ENCODE data around the gene CPT1C. TPM values are rescaled to one million over a fixed set of nuclear protein-coding genes. Genes with fewer than 3 reads are reported as not detected.

CPT1C gene
- total and polyA plus RNA-seq, 11 donors = 1.00 to 6.0 (median 2.2) TPM

DNA sequence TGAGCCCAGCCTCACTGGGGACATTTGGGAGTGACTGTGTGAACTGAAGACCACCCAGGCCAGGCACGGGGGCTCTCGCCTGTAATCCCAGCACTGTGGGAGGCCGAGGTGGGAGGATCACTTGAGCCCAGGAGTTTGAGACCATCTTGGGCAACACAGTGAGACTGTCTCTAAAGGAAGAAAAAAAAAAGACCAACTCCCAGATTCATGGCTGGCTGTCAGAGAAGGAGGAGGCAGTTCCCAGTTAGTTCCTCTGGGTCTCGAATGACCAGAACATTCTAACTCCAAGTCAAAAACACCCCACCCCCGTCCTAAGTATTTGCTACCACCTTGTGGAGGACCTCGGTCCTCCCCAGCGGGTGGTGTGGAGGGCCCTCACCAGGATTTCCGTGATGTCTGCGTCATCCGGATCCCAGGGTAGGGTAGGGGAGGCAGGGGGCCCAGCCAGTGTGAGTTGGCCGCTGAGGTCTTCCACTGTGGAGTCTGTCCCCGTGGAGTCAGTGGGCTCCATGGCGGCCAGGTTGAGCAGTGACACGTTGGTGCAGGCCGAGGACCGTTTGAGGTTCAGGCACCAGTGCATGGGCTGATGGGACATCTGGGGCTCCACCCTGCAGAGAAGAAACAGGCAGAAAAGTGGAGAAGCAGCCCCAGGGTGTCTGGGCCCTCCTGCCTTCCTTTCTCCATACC, 70.9 kb downstream of the CPT1C start:
- ATAC-seq = no peak
- DNase-seq = peak in 4 of 5 donors; percentile 37 to 56 (median 48)
- TF ChIP-seq, protein P1, sequence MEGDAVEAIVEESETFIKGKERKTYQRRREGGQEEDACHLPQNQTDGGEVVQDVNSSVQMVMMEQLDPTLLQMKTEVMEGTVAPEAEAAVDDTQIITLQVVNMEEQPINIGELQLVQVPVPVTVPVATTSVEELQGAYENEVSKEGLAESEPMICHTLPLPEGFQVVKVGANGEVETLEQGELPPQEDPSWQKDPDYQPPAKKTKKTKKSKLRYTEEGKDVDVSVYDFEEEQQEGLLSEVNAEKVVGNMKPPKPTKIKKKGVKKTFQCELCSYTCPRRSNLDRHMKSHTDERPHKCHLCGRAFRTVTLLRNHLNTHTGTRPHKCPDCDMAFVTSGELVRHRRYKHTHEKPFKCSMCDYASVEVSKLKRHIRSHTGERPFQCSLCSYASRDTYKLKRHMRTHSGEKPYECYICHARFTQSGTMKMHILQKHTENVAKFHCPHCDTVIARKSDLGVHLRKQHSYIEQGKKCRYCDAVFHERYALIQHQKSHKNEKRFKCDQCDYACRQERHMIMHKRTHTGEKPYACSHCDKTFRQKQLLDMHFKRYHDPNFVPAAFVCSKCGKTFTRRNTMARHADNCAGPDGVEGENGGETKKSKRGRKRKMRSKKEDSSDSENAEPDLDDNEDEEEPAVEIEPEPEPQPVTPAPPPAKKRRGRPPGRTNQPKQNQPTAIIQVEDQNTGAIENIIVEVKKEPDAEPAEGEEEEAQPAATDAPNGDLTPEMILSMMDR (IDR thresholded peaks at IDR 0.05) = peak in 10 of 12 donors; percentile 9 to 53 (median 28)
- TF ChIP-seq POLR2A (IDR thresholded peaks at IDR 0.05) = no peak
- intact Hi-C loops (cut with DNase I) = loop anchor here in 1 of 10 donors (5.0 kb wide), 2 partner anchors 44 to 69 kb away; partner anchors contain the start of gene CPT1C
- 49 to 54% (median 51%) methylated on average over 16 of the region's 16 CpGs for WGBS, 4 donors
- H3K4me1 ChIP-seq = peaks cover 0 to 17% (median 9%) of the 10 kb centered on the region in 12 donors
- no peaks in the 10 kb centered on the region for H3K9me3 ChIP-seq
- no peaks in the 10 kb centered on the region for H3K27me3 ChIP-seq
- peak overlapping the region; percentile 11 to 88 (median 70) for H3K27ac ChIP-seq
- no peaks in the 10 kb centered on the region for H3K36me3 ChIP-seq
- H3K4me3 ChIP-seq = peak overlapping the region in 2 of 12 donors; percentile 14

DNA sequence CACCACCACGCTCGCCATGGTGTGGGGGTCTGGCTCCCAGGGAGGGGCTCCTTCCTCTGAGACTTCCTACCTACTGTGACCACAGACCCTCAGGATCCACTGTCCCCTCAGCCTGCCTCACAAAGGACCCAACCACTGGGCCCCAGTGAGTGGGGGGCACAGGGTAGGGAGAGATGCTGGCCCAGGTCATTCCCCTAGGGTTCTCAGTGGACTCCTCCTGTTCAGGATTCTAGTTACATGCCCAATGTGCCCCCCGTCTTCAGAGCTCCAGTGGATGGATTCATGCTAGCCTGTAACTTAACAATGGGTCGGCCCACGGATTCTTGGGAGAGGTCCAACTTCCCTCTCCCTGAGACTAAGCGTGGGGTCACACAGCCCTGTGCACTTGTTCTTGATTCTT, 72.3 kb downstream of the CPT1C start, which contains the start of gene TSKS:
Gene TSKS, minus strand, starts transcription at position 77 of the 400 bp plus-strand sequence. Its CDS starts 59 bp downstream, at position 18.
- 75 to 80% (median 77%) methylated on average over 6 of the region's 6 CpGs for WGBS, 4 donors
- H3K36me3 ChIP-seq = no peaks in the 10 kb centered on the region
- peaks cover 0 to 27% (median 17%) of the 10 kb centered on the region in 12 donors for H3K4me1 ChIP-seq
- DNase-seq (no peak), ATAC-seq (no peak)
- intact Hi-C loops (cut with DNase I) = loop anchor here in 1 of 10 donors (5.0 kb wide), 2 partner anchors 46 to 71 kb away; partner anchors contain the start of gene CPT1C
- peak within 1 kb of the TSS in 9 of 12 donors; percentile 11 to 88 (median 66) for H3K27ac ChIP-seq
- H3K4me3 ChIP-seq = no peak within 1 kb of the TSS
- no peak for TF ChIP-seq POLR2A (IDR thresholded peaks at IDR 0.05)
- TF ChIP-seq, protein P1 (IDR thresholded peaks at IDR 0.05) = no peak
- H3K9me3 ChIP-seq = no peaks in the 10 kb centered on the region
- no peaks in the 10 kb centered on the region for H3K27me3 ChIP-seq

Small RNAs within 50 kb of the gene (microRNA-seq; reads per million reads assigned to microRNA genes)
- gene MIR5088 = 0 to 0.51 (median 0.21) reads per million in 4 donors

Other genes with a start within 250 kb of the CPT1C start
- 1 to 10 TPM in 4 of 9 donors, under 1 TPM in 5; 0.46 to 1.6 (median 0.89) TPM for gene SLC17A7, start 249.6 kb upstream of the CPT1C start, total RNA-seq
- gene SLC17A7, start 249.6 kb upstream of the CPT1C start, polyA plus RNA-seq = 1 to 10 TPM in 1 of 2 donors, under 1 TPM in 1; 0.64 to 1.1 TPM
- 10 to 100 TPM; 16.3 to 49.9 (median 31.1) TPM for gene PIH1D1, start 239.3 kb upstream of the CPT1C start, total RNA-seq
- gene PIH1D1, start 239.3 kb upstream of the CPT1C start, polyA plus RNA-seq = 10 to 100 TPM; 22.6 to 57.6 TPM
- 10 to 100 TPM in 2 of 9 donors, 1 to 10 TPM in 7; 3.4 to 18.6 (median 8.5) TPM for gene ALDH16A1, start 237.9 kb upstream of the CPT1C start, total RNA-seq
- gene ALDH16A1, start 237.9 kb upstream of the CPT1C start, polyA plus RNA-seq = 10 to 100 TPM in 1 of 2 donors, 1 to 10 TPM in 1; 7.3 to 11.7 TPM
- 10 to 100 TPM in 1 of 9 donors, 1 to 10 TPM in 8; 1.7 to 13.4 (median 2.4) TPM for gene FLT3LG, start 216.9 kb upstream of the CPT1C start, total RNA-seq
- gene FLT3LG, start 216.9 kb upstream of the CPT1C start, polyA plus RNA-seq = 1 to 10 TPM; 2.9 to 5.5 TPM
- 1,000 to 10,000 TPM in 8 of 9 donors, 100 to 1,000 TPM in 1; 876 to 1,739 (median 1,261) TPM for gene RPL13A, start 203.5 kb upstream of the CPT1C start, total RNA-seq
- 1,000 to 10,000 TPM; 1,194 to 2,850 TPM for gene RPL13A, start 203.5 kb upstream of the CPT1C start, polyA plus RNA-seq
- gene RPS11, start 194.7 kb upstream of the CPT1C start, total RNA-seq = 1,000 to 10,000 TPM in 5 of 9 donors, 100 to 1,000 TPM in 4; 778 to 1,895 (median 1,011) TPM
- 1,000 to 10,000 TPM; 2,258 to 2,723 TPM for gene RPS11, start 194.7 kb upstream of the CPT1C start, polyA plus RNA-seq
- 100 to 1,000 TPM in 2 of 9 donors, 10 to 100 TPM in 7; 57.3 to 317 (median 69.2) TPM for gene FCGRT, start 178.5 kb upstream of the CPT1C start, total RNA-seq
- 10 to 100 TPM; 46.7 to 54.6 TPM for gene FCGRT, start 178.5 kb upstream of the CPT1C start, polyA plus RNA-seq
- 10 to 100 TPM in 4 of 9 donors, 1 to 10 TPM in 5; 3.8 to 50.8 (median 9.6) TPM for gene RCN3, start 163.1 kb upstream of the CPT1C start, total RNA-seq
- 10 to 100 TPM; 16.3 to 16.8 TPM for gene RCN3, start 163.1 kb upstream of the CPT1C start, polyA plus RNA-seq
- gene NOSIP, start 110.6 kb upstream of the CPT1C start, total RNA-seq = 10 to 100 TPM; 37.3 to 67.2 (median 46.3) TPM
- 10 to 100 TPM; 65.5 to 91.3 TPM for gene NOSIP, start 110.6 kb upstream of the CPT1C start, polyA plus RNA-seq
- gene PRRG2, start 109.8 kb upstream of the CPT1C start, total RNA-seq = 1 to 10 TPM in 4 of 9 donors, under 1 TPM in 4, not detected in 1; 0.27 to 1.5 (median 0.88) TPM
- gene PRRG2, start 109.8 kb upstream of the CPT1C start, polyA plus RNA-seq = 1 to 10 TPM in 1 of 2 donors, under 1 TPM in 1; 0.53 to 3.2 TPM
- gene PRR12, start 99.9 kb upstream of the CPT1C start, total RNA-seq = 10 to 100 TPM; 10.9 to 20.0 (median 15.5) TPM
- gene PRR12, start 99.9 kb upstream of the CPT1C start, polyA plus RNA-seq = 10 to 100 TPM in 1 of 2 donors, 1 to 10 TPM in 1; 8.0 to 13.6 TPM
- gene RRAS, start 51.0 kb upstream of the CPT1C start, total RNA-seq = 100 to 1,000 TPM in 7 of 9 donors, 10 to 100 TPM in 2; 64.4 to 149 (median 110) TPM
- 100 to 1,000 TPM; 133 to 177 TPM for gene RRAS, start 51.0 kb upstream of the CPT1C start, polyA plus RNA-seq
- 10 to 100 TPM; 24.5 to 52.8 (median 46.3) TPM for gene SCAF1, start 48.9 kb upstream of the CPT1C start, total RNA-seq
- 10 to 100 TPM; 26.9 to 28.2 TPM for gene SCAF1, start 48.9 kb upstream of the CPT1C start, polyA plus RNA-seq
- gene IRF3, start 25.3 kb upstream of the CPT1C start, total RNA-seq = 10 to 100 TPM; 23.1 to 55.7 (median 30.5) TPM
- 10 to 100 TPM; 35.1 to 68.0 TPM for gene IRF3, start 25.3 kb upstream of the CPT1C start, polyA plus RNA-seq
- gene BCL2L12, start 25.2 kb upstream of the CPT1C start, total RNA-seq = 10 to 100 TPM in 5 of 9 donors, 1 to 10 TPM in 4; 5.9 to 15.9 (median 10.0) TPM
- gene BCL2L12, start 25.2 kb upstream of the CPT1C start, polyA plus RNA-seq = 10 to 100 TPM; 14.2 to 18.6 TPM
- gene PRMT1, start 13.8 kb upstream of the CPT1C start, total RNA-seq = 100 to 1,000 TPM; 106 to 170 (median 124) TPM
- 100 to 1,000 TPM; 113 to 283 TPM for gene PRMT1, start 13.8 kb upstream of the CPT1C start, polyA plus RNA-seq
- gene ADM5, start 1.5 kb upstream of the CPT1C start, total RNA-seq = 1 to 10 TPM in 1 of 9 donors, under 1 TPM in 7, not detected in 1; 0.14 to 1.6 (median 0.48) TPM
- gene ADM5, start 1.5 kb upstream of the CPT1C start, polyA plus RNA-seq = under 1 TPM; 0.58 to 0.76 TPM
- gene TSKS, start 72.2 kb downstream of the CPT1C start, total RNA-seq = under 1 TPM in 6 of 9 donors, not detected in 3; 0.23 to 0.77 (median 0.34) TPM
- under 1 TPM; 0.49 to 0.72 TPM for gene TSKS, start 72.2 kb downstream of the CPT1C start, polyA plus RNA-seq
- gene AP2A1, start 75.9 kb downstream of the CPT1C start, total RNA-seq = 100 to 1,000 TPM in 1 of 9 donors, 10 to 100 TPM in 8; 53.6 to 152 (median 70.5) TPM
- gene AP2A1, start 75.9 kb downstream of the CPT1C start, polyA plus RNA-seq = 100 to 1,000 TPM in 1 of 2 donors, 10 to 100 TPM in 1; 33.4 to 115 TPM
- gene FUZ, start 122.2 kb downstream of the CPT1C start, total RNA-seq = 10 to 100 TPM; 12.7 to 29.1 (median 16.2) TPM
- 10 to 100 TPM; 14.3 to 24.3 TPM for gene FUZ, start 122.2 kb downstream of the CPT1C start, polyA plus RNA-seq
- gene MED25, start 127.2 kb downstream of the CPT1C start, total RNA-seq = 100 to 1,000 TPM in 1 of 9 donors, 10 to 100 TPM in 8; 45.8 to 119 (median 54.7) TPM
- 10 to 100 TPM; 44.1 to 60.2 TPM for gene MED25, start 127.2 kb downstream of the CPT1C start, polyA plus RNA-seq
- 100 to 1,000 TPM in 1 of 9 donors, 10 to 100 TPM in 8; 70.9 to 109 (median 91.5) TPM for gene PTOV1, start 160.0 kb downstream of the CPT1C start, total RNA-seq
- 100 to 1,000 TPM in 1 of 2 donors, 10 to 100 TPM in 1; 85.9 to 135 TPM for gene PTOV1, start 160.0 kb downstream of the CPT1C start, polyA plus RNA-seq
- gene PNKP, start 176.5 kb downstream of the CPT1C start, total RNA-seq = 10 to 100 TPM; 26.6 to 57.0 (median 36.8) TPM
- 10 to 100 TPM; 32.7 to 54.7 TPM for gene PNKP, start 176.5 kb downstream of the CPT1C start, polyA plus RNA-seq
- gene AKT1S1, start 186.2 kb downstream of the CPT1C start, total RNA-seq = 10 to 100 TPM; 25.3 to 46.0 (median 31.2) TPM
- 10 to 100 TPM; 41.9 to 55.1 TPM for gene AKT1S1, start 186.2 kb downstream of the CPT1C start, polyA plus RNA-seq
- 10 to 100 TPM; 30.1 to 54.8 (median 39.8) TPM for gene TBC1D17, start 186.6 kb downstream of the CPT1C start, total RNA-seq
- 10 to 100 TPM; 30.7 to 35.9 TPM for gene TBC1D17, start 186.6 kb downstream of the CPT1C start, polyA plus RNA-seq
- gene IL4I1, start 205.8 kb downstream of the CPT1C start, total RNA-seq = 10 to 100 TPM in 2 of 9 donors, under 1 TPM in 4, not detected in 3; 0.27 to 21.6 (median 0.64) TPM
- under 1 TPM in 1 of 2 donors, not detected in 1; 0.30 TPM for gene IL4I1, start 205.8 kb downstream of the CPT1C start, polyA plus RNA-seq
- 10 to 100 TPM in 2 of 9 donors, 1 to 10 TPM in 7; 3.9 to 33.0 (median 8.2) TPM for gene ATF5, start 238.1 kb downstream of the CPT1C start, total RNA-seq
- gene ATF5, start 238.1 kb downstream of the CPT1C start, polyA plus RNA-seq = 10 to 100 TPM; 16.0 to 30.5 TPM
- 10 to 100 TPM; 24.6 to 61.9 (median 33.3) TPM for gene NUP62, start 238.4 kb downstream of the CPT1C start, total RNA-seq
- 10 to 100 TPM; 14.0 to 30.3 TPM for gene NUP62, start 238.4 kb downstream of the CPT1C start, polyA plus RNA-seq